OCI-LY1 (cell line): ENCODE results near the gene CD82.

Experiments
- EZH2 ChIP-seq: fragments of 200-600 bp; sonication (generic), shearing (Covaris generic); IDR thresholded peaks from 2 replicates; pipeline ENCODE4 v1.8.0; 2017; ENCODE audit warnings: borderline replicate concordance, mixed run types, mild to moderate bottlenecking, antibody characterized with exemption, low read length, moderate library complexity, mixed read lengths
- TF ChIP-seq, protein P1 (sequence below): fragments of 200-600 bp; sonication (generic), shearing (Covaris generic); IDR thresholded peaks from 2 replicates; pipeline ENCODE4 v1.5.1; 2017; ENCODE audit warnings: mild to moderate bottlenecking, antibody characterized with exemption, low read length, moderate library complexity, mixed read lengths

- TF ChIP-seq, protein P1, sequence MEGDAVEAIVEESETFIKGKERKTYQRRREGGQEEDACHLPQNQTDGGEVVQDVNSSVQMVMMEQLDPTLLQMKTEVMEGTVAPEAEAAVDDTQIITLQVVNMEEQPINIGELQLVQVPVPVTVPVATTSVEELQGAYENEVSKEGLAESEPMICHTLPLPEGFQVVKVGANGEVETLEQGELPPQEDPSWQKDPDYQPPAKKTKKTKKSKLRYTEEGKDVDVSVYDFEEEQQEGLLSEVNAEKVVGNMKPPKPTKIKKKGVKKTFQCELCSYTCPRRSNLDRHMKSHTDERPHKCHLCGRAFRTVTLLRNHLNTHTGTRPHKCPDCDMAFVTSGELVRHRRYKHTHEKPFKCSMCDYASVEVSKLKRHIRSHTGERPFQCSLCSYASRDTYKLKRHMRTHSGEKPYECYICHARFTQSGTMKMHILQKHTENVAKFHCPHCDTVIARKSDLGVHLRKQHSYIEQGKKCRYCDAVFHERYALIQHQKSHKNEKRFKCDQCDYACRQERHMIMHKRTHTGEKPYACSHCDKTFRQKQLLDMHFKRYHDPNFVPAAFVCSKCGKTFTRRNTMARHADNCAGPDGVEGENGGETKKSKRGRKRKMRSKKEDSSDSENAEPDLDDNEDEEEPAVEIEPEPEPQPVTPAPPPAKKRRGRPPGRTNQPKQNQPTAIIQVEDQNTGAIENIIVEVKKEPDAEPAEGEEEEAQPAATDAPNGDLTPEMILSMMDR, result no peak
- no peak for TF ChIP-seq EZH2
Observed at GRCh38 chr11:44629732-44630345, 64.4 kb downstream of the CD82 start.
